ENCODE data around the gene SFXN4.
"Not testable (repeated sequence)": the region's sequence is repeated elsewhere in the genome, so short reads cannot be mapped to it uniquely, and the experiment has no call there.

DNA sequence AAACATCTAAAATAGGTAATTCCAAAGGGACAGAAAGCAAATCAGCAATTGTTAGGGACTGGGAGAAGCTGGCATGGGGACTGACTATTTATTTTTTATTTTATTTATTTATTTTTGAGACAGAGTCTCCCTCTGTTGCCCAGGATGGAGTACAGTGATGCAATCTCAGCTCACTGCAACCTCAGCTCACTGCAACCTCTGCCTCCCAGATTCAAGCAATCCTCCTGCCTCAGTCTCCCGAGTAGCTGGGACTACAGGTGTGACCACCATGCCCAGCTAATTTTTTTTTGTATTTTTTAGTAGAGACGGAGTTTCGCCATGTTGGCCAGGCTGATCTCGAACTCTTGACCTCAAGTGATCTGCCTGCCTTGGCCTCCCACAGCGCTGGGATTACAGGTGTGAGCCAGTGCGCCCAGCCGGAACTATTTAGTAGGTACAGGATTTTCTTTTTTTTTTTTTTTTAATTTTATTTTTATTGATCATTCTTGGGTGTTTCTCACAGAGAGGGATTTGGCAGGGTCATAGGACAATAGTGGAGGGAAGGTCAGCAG lies 15.4 kb upstream of the SFXN4 start:
- TF ChIP-seq MYC (IDR thresholded peaks at IDR 0.05; ENCODE audit: low read depth, low read length); POLR2A (IDR thresholded peaks at IDR 0.05; ENCODE audit: extremely low read depth, insufficient read length): not testable (repeated sequence)
- TF ChIP-seq, protein P1, sequence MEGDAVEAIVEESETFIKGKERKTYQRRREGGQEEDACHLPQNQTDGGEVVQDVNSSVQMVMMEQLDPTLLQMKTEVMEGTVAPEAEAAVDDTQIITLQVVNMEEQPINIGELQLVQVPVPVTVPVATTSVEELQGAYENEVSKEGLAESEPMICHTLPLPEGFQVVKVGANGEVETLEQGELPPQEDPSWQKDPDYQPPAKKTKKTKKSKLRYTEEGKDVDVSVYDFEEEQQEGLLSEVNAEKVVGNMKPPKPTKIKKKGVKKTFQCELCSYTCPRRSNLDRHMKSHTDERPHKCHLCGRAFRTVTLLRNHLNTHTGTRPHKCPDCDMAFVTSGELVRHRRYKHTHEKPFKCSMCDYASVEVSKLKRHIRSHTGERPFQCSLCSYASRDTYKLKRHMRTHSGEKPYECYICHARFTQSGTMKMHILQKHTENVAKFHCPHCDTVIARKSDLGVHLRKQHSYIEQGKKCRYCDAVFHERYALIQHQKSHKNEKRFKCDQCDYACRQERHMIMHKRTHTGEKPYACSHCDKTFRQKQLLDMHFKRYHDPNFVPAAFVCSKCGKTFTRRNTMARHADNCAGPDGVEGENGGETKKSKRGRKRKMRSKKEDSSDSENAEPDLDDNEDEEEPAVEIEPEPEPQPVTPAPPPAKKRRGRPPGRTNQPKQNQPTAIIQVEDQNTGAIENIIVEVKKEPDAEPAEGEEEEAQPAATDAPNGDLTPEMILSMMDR (IDR thresholded peaks at IDR 0.05; ENCODE audit: low read depth, low read length), result not testable (repeated sequence)
- TF ChIP-seq, protein P2, sequence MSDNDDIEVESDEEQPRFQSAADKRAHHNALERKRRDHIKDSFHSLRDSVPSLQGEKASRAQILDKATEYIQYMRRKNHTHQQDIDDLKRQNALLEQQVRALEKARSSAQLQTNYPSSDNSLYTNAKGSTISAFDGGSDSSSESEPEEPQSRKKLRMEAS (IDR thresholded peaks at IDR 0.05; ENCODE audit: low read depth, low read length), result not testable (repeated sequence)
